ENCODE data around the gene THBS2.
A peak's percentile ranks its signal among the peaks of the same experiment; 100 is the strongest.
"Not testable (repeated sequence)": the region's sequence is repeated elsewhere in the genome, so short reads cannot be mapped to it uniquely, and the experiment has no call there.

Gene THBS2

DNA sequence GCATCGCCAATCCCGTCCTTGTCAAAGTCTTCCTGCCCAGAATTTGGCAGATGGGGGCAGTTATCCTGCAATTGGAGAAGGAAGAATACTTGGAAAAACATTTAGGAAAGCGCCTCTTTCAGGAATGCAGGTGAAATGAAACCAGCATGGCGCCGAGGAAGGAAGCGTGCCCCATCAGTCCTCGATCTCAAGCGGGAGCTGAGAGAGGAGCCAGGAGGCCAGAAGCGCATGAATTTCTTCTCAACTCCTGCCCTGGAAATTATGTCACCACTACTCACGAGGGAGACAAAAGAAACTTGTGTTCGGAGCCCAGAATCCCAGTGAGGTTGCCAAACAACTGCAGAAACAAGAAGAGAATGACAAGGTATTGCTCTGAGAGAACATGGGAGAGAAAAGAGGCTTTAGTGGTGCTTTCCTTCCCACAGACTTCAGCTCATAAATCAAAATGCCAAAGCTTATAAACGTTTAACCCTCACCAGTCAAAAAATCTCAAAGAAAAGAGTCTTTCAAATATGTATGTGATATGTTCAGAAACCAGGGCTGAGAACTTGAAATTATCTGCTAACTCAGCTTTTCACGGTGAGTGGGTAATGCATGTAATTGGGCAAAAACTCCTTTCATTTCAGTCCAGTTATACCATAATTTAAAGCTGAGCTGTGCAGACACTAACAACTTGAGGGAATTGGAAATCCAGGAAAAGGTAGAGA is 23.9 kb downstream of the THBS2 start:
- DNase-seq, result no peak

DNA sequence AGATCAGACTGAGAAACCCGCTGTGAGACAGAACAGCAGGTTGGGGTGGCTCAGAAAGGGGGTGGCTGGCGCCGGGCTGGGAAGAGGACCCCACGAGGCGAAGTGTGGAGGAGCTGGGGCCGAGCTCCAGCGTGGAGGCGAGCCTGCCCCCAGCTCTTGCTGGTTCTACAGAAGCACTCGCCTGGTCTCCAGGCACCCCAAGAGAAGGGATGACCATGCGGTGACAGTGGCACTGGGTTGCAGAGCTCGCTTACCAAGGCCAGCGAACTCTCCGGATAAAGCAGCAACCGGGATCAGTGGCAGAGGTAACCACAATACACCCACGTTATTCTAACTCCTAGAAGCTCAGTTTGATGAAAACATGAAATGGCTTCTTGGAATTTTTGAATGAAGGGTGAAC is 26.5 kb downstream of the THBS2 start:
- no peak for DNase-seq

DNA sequence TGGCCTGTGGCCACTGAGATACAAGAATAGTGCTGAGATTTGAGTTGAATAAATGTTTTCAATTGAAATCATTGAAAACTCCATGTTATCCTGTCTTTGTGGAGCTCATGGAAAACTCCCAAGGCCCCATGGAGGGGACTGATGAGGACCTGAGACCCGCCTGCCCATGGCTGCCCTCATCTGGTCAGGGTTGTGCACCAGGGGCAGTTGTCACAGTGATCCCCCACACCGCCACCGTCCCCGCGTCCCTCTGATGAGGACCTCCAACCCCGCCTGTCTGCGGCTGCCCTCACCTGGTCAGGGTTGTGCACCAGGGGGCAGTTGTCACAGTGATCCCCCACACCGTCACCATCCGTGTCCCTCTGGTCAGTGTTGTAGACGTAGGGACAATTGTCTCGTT is 27.8 kb downstream of the THBS2 start:
- DNase-seq, result no peak

- no peak for DNase-seq
Measured at GRCh38 chr6:169225131-169225576, 28.5 kb downstream of the THBS2 start.

DNA sequence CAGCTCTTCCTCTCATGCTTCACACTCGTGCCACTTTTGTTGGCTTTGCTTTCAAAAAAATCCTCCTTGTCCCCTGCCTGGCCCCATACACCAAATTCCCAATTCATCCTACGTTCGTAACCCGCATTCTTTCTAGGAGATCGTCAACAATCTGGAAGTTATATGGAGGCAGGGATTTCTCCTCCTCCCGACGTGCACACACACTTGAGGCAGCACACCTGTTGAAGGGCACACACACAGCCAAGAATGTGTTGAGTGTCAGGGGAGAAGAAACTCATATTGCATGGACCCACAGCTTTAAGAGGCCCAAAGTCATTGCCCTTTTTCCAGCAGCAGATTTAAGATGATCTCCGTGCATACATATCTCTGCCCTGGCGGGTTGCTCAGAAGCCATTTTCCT is 28.9 kb downstream of the THBS2 start:
- DNase-seq, result no peak

DNA sequence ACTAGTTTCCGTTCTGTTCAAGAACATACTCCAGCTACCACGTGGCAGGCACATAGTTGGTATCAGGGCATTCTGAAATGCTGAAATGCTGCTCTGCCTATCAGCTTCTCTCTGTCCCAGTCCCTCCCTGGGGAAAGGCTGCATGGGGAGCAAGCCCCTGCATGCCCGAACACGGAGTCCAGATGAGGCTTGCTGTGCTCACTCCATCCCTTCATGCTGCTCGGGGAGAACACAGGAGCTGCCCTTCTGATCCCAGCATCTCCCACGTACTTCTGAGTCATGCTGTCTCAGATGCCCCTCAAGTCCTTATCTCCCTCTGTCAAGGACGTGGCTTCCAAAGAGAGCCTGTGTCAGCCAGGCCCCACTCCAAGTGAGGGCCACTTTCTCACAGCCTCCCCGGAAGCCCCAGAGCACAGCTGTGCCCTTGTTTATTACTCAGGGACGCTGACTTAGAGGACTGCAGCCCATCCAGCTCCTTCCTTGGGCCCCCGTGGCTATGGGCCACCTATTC is 29.4 kb downstream of the THBS2 start:
- DNase-seq, result no peak

- no peak for DNase-seq
Measured at GRCh38 chr6:169223006-169223405, 30.6 kb downstream of the THBS2 start.

DNA sequence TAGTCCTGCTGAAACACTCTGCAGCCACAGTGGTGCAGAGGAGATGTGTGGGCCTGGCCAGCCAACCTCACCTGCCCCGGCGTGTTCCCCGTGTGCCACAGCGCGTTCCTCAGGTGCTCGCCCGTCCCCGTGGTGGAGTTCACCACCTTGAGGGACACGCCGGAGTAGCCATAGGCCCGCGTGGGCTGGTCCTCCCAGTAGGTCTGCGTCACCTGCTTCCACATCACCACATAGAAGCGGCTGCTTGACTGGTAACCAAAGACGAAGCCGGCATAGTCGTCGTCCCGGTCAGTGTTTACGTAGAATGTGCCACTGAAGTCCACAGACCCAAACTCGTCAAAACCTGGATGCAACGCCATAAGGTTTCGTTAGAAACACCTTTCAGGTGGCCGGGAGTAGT is 31.5 kb downstream of the THBS2 start:
- DNase-seq, result no peak

GRCh38 chr6:169221264-169221663 is 32.4 kb downstream of the THBS2 start:
- DNase-seq, result no peak

DNA sequence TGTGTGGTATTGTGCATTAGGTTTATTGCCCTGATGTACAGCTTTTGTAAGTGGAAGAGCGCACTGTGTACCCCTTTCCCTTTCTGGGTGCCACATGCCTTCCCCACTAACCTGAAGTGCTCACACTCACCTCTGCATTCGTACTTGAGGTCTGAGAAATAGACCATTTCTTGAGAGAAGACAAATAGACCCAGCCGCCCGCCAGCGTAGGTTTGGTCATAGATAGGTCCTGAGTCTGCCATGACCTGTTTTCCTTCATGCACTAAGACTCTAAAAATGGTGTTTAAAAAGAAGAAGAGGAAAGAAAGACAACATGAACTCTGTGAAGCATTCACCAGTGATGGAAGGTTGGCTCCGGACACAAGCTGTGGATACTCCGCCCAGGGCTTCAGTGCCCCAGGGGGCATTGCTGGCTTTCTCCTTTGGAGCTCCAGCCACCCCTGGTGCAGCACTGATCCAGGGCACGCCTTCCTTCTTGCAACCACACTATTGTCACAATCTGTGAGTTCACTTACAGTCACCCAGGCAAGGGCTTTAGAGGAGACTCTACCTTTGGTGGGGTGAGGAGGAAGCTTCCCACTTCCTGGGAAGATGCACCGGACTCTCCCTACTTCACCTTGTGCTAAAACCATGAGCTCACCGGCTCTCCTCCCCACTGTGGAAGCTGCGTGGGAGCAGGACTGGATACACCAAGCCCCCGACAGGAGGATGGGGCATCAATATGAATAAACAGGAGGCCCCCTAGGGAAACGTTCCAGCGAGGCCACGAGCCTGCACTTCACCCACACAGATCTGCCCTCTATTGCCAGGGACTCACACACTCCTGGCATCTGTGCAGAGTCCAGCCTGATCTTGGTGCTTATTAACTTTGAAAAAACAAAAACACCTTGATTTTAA is 33.3 kb downstream of the THBS2 start:
- DNase-seq, result no peak

- DNase-seq, result no peak
Measured at GRCh38 chr6:169217972-169218371, 35.7 kb downstream of the THBS2 start.

DNA sequence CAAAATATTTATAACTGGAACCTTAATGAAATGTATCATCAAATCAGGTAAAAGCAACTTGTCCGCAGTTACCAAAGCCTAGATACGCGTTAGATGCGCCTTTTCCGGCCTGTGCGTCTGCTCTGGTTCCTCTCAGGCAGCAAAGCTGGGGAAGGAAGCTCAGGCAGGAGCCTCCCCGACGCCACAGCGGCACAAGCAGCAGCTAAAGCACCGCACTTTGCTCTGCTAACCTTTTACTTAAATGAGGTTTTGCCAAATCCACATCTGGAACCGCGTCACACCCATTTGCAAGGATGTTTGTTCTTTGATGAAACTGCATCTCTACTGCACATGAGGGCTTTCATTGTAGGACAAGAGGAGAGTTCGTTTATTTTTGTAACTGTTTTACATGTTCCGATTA is 36.8 kb downstream of the THBS2 start:
- no peak for DNase-seq

- no peak for DNase-seq
Measured at GRCh38 chr6:169215201-169215681, 38.4 kb downstream of the THBS2 start.

DNA sequence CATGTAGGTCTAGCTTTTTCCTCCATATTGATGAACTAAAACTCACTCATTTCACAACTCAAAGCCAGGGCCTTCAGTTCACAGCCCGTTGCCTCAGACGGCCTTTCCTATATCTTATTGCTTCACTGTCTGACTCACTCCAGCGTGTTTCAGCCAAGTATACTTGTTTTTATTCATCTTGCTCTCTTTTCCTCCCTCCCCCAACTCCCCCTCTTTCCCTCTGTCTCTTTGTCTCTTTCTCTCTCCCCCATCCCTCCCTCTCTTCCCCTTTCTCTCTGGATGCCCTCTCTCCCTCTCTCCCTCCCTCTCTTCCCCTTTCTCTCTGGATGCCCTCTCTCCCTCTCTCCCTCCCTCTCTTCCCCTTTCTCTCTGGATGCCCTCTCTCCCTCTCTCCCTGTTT is 38.9 kb downstream of the THBS2 start:
- not testable (repeated sequence) for DNase-seq

GRCh38 chr6:169213814-169214520 is 39.7 kb downstream of the THBS2 start:
- no peak for DNase-seq

DNA sequence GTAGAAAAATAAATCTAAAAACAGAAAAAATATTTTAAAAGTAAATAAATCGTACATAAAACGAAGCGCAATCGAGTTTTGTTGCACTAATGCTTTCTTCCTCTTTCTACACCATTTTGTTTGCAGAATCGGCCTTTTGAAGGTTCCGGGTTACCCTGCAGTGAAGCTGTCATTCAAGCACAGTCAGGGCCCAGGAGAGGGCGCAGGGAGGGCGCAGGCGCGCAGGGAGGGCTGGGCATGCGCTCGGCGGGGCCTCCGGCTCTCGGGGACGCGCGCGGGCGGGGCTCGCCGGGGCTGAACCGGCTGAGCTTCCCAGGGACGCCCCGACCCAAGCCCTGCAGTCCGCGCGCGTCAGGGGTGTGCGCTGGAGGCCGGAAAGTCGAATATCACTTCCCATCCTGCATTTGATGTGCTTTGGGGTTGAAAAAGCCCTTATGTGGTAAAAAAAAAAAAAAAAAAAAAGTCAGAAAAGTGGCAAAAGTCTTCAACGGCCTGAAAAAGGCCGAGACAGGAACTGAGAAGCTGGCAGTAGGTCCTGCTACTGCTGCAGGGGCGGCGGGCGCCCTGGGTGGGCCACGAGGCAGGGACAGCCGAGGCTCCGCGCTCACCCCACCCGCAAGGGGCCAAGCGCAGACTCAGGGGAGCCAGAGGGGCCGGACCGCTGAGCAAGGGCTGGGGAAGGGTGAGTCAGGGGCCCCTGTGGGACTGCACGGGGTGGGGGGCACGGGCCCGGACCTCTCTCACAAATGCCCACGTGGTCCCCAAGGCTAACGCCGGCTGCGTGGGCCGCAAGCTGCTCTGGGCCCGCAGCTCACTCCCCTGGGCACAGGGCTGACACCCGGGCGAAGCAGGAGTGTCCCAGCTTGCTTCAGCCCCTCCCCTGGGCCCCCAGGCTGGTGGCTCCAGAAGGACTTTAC is 40.5 kb downstream of the THBS2 start:
- DNase-seq, result peak; percentile 65 to 96 (median 80)

GRCh38 chr6:169212436-169212835 is 41.2 kb downstream of the THBS2 start:
- DNase-seq, result no peak

DNA sequence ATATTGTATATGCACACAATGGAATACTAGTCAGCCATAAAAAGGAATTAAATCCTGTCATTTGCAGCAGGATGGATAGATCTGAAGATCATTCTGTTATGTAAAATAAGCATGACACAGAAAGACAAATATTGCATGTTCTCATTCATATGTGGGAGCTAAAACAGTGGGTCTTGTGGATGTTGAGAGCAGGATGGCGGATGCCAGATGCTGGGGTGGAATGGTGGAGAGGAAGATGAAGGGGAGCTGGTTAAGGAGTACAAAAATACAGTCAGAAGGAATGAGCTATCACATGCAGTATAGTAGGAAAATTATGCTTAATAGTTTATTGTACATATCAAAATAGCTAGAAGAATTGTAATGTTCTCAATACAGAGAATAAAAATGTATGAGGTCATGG is 41.8 kb downstream of the THBS2 start:
- no peak for DNase-seq

GRCh38 chr6:169210611-169211010 is 43.0 kb downstream of the THBS2 start:
- no peak for DNase-seq

- peak in 1 of 5 experiments; percentile 24 for DNase-seq
Measured at GRCh38 chr6:169208011-169208410, 45.6 kb downstream of the THBS2 start.

DNA sequence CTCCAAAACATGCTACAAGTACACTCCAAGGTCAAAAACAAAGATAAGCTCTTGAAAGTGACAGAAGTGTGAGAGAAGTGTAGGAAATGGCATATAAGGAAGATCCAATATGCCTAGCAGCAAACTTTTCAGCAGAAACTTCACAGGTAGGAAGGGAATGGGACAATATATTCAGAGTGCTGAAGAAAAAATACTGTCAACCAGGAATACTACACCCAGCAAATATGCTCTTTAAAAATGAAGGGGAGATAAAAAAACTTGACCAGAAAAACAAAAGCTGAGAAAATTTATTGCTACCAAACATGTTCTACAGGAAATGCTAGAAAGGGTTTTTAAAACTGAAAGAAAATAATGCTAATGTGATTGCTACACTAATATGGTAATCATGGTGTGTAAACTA is 46.2 kb downstream of the THBS2 start:
- DNase-seq, result no peak
